ENCODE measurements around the gene NUMBL.

Gene NUMBL

DNA sequence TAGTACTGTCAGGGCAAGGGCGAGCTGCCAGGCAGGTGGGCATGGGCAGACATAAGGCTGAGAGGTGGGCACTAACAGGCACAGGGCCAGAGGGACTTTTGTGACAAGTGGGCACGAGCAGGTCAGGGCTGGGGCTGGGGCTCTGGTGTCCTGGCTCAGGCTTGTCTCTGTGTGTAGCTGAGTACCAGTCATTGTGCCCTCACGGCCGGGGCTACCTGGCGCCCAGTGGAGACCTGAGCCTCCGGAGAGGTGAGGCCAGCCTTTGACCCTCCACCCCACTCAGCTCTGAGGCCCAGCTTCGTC lies 67.7 kb downstream of the NUMBL start:
- TF ChIP-seq, protein P1, sequence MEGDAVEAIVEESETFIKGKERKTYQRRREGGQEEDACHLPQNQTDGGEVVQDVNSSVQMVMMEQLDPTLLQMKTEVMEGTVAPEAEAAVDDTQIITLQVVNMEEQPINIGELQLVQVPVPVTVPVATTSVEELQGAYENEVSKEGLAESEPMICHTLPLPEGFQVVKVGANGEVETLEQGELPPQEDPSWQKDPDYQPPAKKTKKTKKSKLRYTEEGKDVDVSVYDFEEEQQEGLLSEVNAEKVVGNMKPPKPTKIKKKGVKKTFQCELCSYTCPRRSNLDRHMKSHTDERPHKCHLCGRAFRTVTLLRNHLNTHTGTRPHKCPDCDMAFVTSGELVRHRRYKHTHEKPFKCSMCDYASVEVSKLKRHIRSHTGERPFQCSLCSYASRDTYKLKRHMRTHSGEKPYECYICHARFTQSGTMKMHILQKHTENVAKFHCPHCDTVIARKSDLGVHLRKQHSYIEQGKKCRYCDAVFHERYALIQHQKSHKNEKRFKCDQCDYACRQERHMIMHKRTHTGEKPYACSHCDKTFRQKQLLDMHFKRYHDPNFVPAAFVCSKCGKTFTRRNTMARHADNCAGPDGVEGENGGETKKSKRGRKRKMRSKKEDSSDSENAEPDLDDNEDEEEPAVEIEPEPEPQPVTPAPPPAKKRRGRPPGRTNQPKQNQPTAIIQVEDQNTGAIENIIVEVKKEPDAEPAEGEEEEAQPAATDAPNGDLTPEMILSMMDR (IDR thresholded peaks at IDR 0.05; ENCODE audit: insufficient read depth, low read depth, low read length, missing control alignments) = no peak
- DNase-seq (ENCODE audit: low read depth) = no peak
- no peak overlapping the region for H3K4me3 ChIP-seq (ENCODE audit: low read depth, low read length)

DNA sequence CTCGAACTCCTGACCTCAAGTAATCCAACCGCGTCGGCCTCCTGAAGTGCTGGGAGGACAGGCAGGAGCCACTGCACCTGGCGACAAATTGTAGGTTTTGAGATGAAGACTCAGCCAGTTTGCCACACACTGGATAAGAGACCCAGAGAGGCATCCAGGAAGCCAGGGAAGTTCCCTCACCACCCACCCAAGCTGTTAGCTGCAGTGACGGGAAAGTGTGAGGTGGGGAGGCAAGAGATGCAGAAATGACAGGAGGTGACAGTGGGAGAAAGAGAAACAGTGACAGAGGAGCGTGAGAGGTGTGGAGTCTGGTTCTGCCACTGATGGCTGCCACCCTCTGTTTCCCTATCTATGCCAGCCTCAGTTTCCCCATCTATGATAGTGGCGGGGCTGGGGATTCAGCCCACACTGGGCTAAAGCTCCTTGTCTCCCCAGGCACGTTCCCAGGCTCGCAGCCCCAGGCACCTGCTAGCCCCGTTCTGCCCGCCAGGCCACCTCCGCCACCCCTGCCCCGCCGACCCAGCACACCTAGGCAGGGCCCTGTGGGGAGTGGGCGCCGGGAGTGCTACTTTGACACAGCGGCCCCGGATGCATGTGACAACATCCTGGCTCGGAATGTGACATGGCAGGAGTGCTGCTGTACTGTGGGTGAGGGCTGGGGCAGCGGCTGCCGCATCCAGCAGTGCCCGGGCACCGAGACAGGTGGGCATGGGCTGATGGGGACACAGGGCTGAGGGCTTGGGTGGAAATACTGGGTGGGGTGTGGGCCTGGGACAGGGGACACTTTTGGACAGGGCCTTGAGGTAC lies 68.3 kb downstream of the NUMBL start:
- TF ChIP-seq, protein P1 (IDR thresholded peaks at IDR 0.05; ENCODE audit: insufficient read depth, low read depth, low read length, missing control alignments) = no peak
- H3K4me3 ChIP-seq (ENCODE audit: low read depth, low read length) = no peak overlapping the region
- DNase-seq (ENCODE audit: low read depth) = no peak

DNA sequence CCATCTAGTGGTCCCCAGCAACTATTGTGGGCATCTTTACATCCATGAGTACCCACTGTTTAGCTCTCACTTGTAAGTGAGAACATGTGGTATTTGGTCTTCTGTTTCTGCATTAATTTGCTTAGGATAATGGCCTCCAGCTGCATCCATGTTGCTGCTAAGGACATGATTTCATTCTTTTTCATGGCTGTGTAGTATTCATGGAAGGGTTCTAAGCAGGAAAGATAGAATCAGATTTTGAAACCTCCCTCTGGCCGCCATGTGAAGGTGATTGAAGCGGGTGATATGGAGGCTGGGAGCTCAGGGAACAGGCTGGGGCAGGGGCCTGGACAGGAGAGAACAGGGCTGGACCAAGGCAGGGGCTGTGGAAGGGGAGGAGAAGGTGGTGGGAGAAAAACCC lies 69.2 kb downstream of the NUMBL start:
- TF ChIP-seq, protein P1 (IDR thresholded peaks at IDR 0.05; ENCODE audit: insufficient read depth, low read depth, low read length, missing control alignments) = no peak
- no peak for DNase-seq (ENCODE audit: low read depth)
- no peak overlapping the region for H3K4me3 ChIP-seq (ENCODE audit: low read depth, low read length)

DNA sequence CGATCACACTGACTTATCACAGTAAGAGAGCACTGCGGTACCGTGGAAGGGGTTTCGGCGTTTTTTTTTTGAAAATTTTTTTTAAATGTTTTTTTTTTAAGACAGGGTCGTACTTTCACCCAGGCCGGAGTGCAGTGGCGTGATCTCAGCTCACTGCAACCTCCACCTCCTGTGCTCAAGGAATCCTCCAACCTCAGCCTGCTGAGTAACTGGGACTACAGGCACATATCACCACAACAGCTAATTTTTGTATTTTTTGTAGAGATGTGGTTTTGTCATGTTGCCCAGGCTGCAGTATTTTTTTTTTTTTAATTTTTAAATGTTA lies 70.3 kb downstream of the NUMBL start:
- TF ChIP-seq, protein P1 (IDR thresholded peaks at IDR 0.05; ENCODE audit: insufficient read depth, low read depth, low read length, missing control alignments) = no peak
- no peak for DNase-seq (ENCODE audit: low read depth)
- no peak overlapping the region for H3K4me3 ChIP-seq (ENCODE audit: low read depth, low read length)

DNA sequence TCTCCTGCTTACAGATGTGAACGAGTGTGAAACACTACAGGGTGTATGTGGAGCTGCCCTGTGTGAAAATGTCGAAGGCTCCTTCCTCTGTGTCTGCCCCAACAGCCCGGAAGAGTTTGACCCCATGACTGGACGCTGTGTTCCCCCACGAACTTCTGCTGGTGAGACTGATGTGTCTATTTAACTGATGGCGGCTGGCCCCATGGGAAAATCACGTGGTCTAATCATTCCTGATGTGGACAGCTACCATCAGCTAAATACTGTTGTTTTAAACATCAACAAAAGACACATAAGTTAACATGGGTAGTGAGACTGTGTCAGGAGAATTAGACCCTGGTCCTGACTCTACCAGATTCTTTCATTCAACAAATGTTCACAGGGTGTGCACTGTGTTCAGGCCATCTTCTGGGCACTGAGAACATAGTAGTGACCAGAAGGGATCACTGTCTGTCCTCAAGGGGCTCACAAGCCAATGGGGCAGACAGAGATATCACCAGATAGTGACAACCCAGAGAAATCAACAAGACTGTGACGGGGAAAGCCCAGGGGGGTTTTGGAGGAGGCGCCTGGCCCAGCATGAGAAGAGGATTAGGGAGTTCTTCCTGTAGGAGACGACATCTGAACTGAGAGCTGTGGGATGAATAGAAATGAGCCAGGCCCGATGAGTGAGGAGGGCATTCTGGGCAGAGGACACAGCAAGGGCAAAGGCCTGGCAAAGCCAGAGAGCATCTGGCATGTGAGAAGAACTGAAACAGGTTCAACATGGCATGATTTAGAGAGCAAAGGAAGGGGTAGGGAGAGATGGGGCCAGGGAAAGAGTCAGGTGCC lies 70.9 kb downstream of the NUMBL start:
- H3K4me3 ChIP-seq (ENCODE audit: low read depth, low read length) = no peak overlapping the region
- TF ChIP-seq, protein P1 (IDR thresholded peaks at IDR 0.05; ENCODE audit: insufficient read depth, low read depth, low read length, missing control alignments) = no peak
- DNase-seq (ENCODE audit: low read depth) = no peak

DNA sequence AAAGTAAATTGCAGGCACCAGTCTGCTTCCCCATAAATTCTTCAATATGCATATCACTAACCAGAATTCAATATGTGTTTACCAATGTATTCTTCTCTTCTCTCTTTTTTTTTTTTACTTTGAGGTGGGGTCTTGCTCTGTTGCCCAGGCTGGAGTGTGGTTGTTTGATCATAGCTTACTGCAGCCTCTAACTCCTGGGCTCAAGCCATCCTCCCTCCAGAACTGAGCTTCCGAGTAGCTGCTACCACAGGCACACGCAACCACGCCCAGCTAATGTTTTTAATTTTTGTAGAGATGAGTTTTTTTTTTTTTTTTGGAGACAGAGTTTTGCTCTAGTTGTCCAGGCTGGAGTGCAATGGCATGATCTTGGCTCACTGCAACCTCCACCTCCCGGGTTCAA lies 72.5 kb downstream of the NUMBL start:
- no peak for DNase-seq (ENCODE audit: low read depth)
- TF ChIP-seq, protein P1 (IDR thresholded peaks at IDR 0.05; ENCODE audit: insufficient read depth, low read depth, low read length, missing control alignments) = no peak
- no peak overlapping the region for H3K4me3 ChIP-seq (ENCODE audit: low read depth, low read length)

Measured in GM12865 (cell line).